NCI-H460 (cell line): ENCODE measurements around the gene DPH7. TPM values are rescaled to one million over a fixed set of nuclear protein-coding genes. Genes with fewer than 3 reads are reported as not detected.
"Not testable (repeated sequence)": the region's sequence is repeated elsewhere in the genome, so short reads cannot be mapped to it uniquely, and the experiment has no call there.

Experiments
- DNase-seq: peaks from one replicate; pipeline ENCODE4 v3.0.0-alpha.2; 2016; ENCODE audit warnings: low read depth; ENCODE audit errors: extremely low read depth
- total RNA-seq: library from RNA; depleted of rRNA; stranded (reverse); fragments of >200 nt; shearing (Covaris generic); gene quantifications from 2 replicates; pipeline ENCODE4 v1.2.3, GENCODE V29; 2014

Gene DPH7
- total RNA-seq, 1 experiment from 2014 or later = 29.9 TPM

GRCh38 chr9:137522746-137523455, 55.8 kb downstream of the DPH7 start:
- DNase-seq = no peak

- DNase-seq = no peak
Observed at GRCh38 chr9:137521405-137521985, 57.2 kb downstream of the DPH7 start.

GRCh38 chr9:137520614-137521404, 57.9 kb downstream of the DPH7 start:
- DNase-seq = no peak

DNA sequence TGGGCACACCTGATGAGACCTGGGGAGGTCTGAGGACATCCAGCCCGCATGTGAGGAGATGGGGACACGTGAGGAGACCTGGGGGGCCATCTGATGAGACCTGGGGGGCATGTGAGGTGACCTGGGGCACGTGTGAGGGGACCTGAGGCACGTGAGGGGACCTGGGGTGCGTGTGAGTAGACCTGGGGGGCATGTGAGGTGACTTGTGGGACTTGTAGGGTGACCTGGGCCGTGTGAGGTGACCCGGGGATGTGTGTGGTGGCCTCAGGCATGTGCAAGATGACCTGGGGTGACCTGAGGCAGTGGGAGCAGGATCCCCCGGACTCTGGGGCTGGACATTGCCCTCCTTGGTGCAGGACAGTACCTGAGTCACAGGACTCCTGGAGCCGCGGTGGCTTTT, 59.2 kb downstream of the DPH7 start:
- DNase-seq = no peak

DNA sequence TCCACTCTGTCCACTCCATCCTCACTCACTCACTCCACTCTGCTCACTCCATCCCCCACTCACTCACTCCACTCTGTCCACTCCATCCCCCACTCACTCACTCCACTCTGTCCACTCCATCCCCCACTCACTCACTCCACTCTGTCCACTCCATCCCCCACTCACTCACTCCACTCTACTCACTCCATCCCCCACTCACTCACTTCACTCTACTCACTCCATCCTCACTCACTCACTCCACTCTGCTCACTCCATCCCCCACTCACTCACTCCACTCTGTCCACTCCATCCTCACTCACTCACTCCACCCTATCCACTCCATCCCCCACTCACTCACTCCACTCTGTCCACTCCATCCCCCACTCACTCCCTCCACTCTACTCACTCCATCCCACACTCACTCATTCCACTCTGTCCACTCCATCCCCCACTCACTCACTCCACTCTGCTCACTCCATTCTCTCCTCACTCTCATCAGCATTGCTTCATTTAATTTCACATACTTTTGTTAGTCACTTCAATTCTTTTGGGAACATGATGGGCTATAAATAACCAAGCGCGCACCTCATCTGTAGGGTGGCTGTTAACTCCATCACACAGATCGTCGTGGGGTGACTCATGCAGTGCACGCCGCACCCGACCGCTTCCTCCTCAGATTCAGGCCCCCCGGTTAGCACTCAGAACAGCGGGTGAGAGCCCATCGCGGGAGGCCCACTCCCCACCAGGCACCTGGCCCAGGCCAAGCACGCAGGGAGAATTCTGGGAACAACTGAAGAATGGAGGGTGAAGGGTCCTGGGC, 59.9 kb downstream of the DPH7 start:
- DNase-seq = not testable (repeated sequence)

DNA sequence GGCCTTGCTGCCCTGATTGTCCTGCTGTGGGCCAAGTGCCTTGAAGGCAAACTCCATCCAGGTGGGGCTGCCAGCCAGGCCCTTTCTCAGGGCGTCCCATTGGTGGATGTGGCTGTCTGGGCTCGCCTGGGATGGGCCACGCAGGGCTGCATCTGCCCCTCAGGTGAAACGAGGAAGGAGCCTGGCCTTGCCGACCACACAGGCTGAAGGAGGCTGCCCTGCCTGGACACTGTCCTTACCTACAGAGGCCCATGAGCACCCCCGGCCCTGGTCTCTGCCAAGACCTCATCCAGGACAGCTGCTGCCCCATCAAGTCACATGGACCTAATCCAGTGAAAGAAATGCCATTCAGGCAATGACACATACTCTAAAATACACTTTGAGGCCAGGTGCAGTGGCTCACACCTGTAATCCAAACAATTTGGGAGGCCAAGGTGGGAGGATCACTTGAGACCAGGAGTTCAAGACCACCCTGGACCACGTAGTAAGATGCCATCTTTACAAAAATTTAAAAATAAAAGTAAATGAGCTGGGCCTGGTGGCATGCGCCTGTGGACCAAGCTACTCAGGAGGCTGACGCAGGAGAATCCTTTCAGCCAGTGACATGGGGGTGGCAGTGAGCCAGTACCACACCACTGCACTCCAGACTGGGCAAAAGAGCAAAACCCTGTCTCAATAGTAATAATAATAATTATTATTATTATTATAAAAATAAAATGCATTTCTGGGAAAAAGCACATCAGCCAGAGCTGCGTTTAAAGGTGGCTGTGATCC, 62.4 kb downstream of the DPH7 start:
- DNase-seq = no peak

GRCh38 chr9:137515338-137515724, 63.4 kb downstream of the DPH7 start:
- DNase-seq = no peak

GRCh38 chr9:137514691-137515337, 63.9 kb downstream of the DPH7 start:
- DNase-seq = no peak

- DNase-seq = peak; percentile 18
Observed at GRCh38 chr9:137513801-137514570, 64.7 kb downstream of the DPH7 start.

DNA sequence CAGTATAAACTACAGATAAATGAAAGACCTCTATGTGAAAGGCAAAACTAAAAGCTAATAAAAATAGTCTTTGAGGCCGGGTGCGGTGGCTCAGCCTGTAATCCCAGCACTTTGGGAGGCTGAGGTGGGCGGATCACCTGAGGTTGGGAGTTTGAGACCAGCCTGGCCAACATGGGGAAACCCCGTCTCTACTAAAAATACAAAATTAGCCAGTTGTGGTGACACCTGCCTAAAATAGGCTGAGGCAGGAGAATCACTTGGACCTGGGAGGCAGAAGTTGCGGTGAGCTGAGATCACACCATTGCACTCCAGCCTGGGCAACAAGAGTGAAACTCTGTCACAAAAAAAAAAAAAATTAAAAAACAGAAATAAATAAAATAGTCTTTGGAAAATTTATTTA, 65.6 kb downstream of the DPH7 start:
- not testable (repeated sequence) for DNase-seq

- no peak for DNase-seq
Observed at GRCh38 chr9:137511758-137512463, 66.8 kb downstream of the DPH7 start.

DNA sequence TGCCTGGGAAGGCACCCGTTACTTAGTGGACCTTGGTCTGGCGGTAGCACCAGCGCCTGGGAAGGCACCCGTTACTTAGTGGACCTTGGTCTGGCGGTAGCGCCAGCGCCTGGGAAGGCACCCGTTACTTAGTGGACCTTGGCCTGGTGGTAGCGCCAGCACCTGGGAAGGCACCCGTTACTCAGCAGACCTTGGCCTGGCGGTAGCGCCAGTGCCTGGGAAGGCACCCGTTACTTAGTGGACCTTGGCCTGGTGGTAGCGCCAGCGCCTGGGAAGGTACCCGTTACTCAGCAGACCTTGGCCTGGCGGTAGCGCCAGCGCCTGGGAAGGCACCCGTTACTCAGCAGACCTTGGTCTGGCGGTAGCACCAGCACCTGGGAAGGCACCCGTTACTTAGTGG, 67.6 kb downstream of the DPH7 start:
- DNase-seq = not testable (repeated sequence)

GRCh38 chr9:137509198-137509597, 69.5 kb downstream of the DPH7 start:
- DNase-seq = no peak

DNA sequence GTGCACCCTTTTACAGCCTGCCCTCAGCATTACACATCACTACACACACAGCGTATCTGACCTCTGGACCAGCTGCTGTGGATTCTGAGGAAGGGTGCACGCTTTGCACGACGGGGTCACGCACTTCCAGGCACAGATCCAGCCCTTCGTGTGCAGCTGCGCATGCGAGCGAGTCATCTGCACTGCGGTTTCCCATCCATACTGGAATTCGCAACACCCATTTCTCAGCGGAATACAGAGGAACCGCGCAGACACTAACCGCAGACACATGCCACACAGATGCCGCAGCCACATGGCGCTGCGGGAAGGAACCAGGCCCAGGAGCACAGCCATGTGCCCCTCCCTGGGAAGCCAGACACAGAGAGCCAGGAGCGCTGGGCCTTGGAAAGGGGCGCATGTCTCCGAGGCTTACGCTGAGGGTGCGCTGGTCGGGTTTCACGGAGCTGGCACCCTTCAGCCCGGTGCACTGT, 72.0 kb downstream of the DPH7 start:
- no peak for DNase-seq

GRCh38 chr9:137506274-137506673, 72.5 kb downstream of the DPH7 start:
- DNase-seq = peak; percentile 56

- no peak for DNase-seq
Observed at GRCh38 chr9:137505421-137506140, 73.1 kb downstream of the DPH7 start.
